ENCODE data around the gene GTPBP3.

The GTPBP3 gene

DNA sequence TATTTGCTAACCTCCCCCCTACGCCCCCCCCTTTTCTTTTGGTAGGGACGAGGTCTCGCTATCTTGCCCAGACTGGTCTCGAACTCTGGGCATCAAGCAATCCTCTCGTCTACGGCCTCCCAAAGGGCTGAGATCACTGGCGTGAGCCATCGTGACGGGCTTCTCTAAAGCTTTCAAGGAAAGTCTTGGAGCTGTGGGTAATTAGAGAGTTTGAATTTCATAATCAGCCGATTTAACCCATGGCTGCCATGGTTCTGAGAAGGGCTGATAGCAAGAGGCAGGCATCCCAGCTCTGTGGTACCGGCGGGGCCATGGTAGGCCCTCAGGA, 33.4 kb upstream of the GTPBP3 start:
- Histone ChIP-seq H3K27ac (peak overlapping the region; percentile 66), H3K36me3 (peaks cover 13% of the 10 kb centered on the region), H3K9me3 (ENCODE audit: severe bottlenecking) (no peaks in the 10 kb centered on the region), H3K27me3 (ENCODE audit: insufficient read depth, low read depth, severe bottlenecking) (no peaks in the 10 kb centered on the region), H3K4me3 (ENCODE audit: low read depth, low read length) (peak overlapping the region; percentile 28; the same call in 1 of the 2 replicates)
- TF ChIP-seq, protein P1, sequence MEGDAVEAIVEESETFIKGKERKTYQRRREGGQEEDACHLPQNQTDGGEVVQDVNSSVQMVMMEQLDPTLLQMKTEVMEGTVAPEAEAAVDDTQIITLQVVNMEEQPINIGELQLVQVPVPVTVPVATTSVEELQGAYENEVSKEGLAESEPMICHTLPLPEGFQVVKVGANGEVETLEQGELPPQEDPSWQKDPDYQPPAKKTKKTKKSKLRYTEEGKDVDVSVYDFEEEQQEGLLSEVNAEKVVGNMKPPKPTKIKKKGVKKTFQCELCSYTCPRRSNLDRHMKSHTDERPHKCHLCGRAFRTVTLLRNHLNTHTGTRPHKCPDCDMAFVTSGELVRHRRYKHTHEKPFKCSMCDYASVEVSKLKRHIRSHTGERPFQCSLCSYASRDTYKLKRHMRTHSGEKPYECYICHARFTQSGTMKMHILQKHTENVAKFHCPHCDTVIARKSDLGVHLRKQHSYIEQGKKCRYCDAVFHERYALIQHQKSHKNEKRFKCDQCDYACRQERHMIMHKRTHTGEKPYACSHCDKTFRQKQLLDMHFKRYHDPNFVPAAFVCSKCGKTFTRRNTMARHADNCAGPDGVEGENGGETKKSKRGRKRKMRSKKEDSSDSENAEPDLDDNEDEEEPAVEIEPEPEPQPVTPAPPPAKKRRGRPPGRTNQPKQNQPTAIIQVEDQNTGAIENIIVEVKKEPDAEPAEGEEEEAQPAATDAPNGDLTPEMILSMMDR (IDR thresholded peaks at IDR 0.05; ENCODE audit: low read depth, low read length), result no peak
- DNase-seq, result no peak

DNA sequence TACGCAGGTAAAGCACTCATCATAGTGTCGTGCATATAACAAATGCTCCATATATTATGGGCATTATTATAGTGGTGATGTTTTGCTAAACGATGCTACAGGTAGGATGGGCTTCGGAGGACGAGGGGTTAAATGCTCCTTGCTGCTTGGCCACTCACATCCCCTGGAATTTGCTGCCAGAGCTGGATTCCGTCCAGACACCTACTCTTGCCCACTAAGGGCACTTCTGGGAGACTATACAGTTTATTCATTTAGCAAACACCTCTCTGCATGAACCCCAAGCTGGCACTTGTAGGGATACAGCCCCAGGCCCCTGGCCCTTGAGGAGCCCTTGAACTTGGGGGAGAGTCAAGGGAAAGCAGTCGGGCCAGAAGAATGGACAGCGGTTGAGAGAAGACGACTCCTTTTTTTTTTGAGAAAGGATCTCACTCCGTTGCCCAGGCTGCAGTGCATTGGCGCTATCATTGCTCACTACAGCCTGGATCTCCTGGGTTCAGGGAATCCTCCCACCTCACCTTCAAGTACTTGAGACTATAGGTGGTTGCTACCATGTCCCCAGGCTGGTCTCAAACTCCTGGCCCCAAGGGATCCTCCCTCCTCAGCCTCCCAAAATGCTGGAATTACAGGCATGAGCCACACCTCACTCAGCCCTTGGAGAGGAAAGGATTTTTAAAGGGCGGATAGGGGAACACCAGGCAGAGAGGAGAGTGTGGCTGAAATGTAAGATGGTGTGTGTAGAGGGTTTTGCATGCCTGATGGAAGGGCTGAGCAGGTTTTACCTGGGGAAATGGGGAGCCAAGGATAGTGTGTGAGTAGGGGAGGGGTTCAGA, 32.8 kb upstream of the GTPBP3 start:
- Histone ChIP-seq H3K27me3 (ENCODE audit: insufficient read depth, low read depth, severe bottlenecking) (no peaks in the 10 kb centered on the region), H3K9me3 (ENCODE audit: severe bottlenecking) (no peaks in the 10 kb centered on the region), H3K36me3 (peaks cover 11% of the 10 kb centered on the region), H3K4me3 (ENCODE audit: low read depth, low read length) (no peak overlapping the region), H3K27ac (peak overlapping the region; percentile 42; the same call in 1 of the 2 replicates)
- TF ChIP-seq, protein P1 (IDR thresholded peaks at IDR 0.05; ENCODE audit: low read depth, low read length), result no peak
- DNase-seq, result no peak

- DNase-seq, result no peak
- H3K4me3 ChIP-seq (ENCODE audit: low read depth, low read length), result no peak overlapping the region
- H3K27me3 ChIP-seq (ENCODE audit: insufficient read depth, low read depth, severe bottlenecking), result no peaks in the 10 kb centered on the region
- H3K36me3 ChIP-seq, result peaks cover 9% of the 10 kb centered on the region
- no peaks in the 10 kb centered on the region for H3K9me3 ChIP-seq (ENCODE audit: severe bottlenecking)
- TF ChIP-seq, protein P1 (IDR thresholded peaks at IDR 0.05; ENCODE audit: low read depth, low read length), result no peak
- H3K27ac ChIP-seq, result peak overlapping the region; percentile 42; the same call in 1 of the 2 replicates
Measured at GRCh38 chr19:17305216-17305516, 32.2 kb upstream of the GTPBP3 start.

DNA sequence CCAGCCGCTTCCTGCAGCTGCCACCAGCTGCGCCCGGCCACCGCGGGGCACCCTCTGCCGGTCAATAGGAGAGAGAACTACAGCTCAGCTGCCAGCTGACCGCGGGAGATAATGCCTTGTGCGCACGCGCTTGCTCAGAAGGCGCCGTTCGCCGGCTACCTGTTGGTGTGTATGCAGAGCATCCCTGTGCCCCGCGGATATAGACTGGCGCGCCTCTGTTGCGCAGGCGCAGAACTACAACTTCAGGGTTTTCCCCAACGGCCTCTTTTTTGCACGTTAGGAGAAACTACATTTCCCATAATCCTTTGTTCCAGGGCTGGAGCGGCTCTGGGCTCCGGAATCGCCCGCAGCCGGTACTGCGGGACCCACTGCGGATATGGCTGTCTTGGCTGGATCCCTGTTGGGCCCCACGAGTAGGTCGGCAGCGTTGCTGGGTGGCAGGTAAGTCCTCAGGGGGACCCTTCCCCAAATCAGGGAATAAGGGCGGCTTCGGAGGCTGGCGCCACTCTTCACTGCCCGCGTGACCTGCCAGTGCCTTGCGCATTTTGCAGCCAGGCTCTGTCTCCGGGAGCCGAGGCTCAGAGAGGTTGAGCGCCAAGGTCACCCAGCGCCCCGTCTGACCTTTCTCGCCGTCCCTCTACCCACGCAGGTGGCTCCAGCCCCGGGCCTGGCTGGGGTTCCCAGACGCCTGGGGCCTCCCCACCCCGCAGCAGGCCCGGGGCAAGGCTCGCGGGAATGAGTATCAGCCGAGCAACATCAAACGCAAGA, 31.7 kb upstream of the GTPBP3 start, which contains the start of gene MRPL34:
MRPL34 (plus strand) TSS at position 356 of the 768 bp plus-strand sequence; CDS start at position 377, 21 bp downstream.
- Histone ChIP-seq H3K27ac (peak within 1 kb of the TSS; percentile 91), H3K36me3 (peaks cover 4% of the 10 kb centered on the region), H3K4me3 (ENCODE audit: low read depth, low read length) (peak within 1 kb of the TSS; percentile 85), H3K27me3 (ENCODE audit: insufficient read depth, low read depth, severe bottlenecking) (no peaks in the 10 kb centered on the region), H3K9me3 (ENCODE audit: severe bottlenecking) (no peaks in the 10 kb centered on the region)
- TF ChIP-seq, protein P1 (IDR thresholded peaks at IDR 0.05; ENCODE audit: low read depth, low read length), result peak; percentile 87
- DNase-seq, result peak; percentile 99

- no peak for DNase-seq
- peak overlapping the region; percentile 91 for H3K27ac ChIP-seq
- H3K36me3 ChIP-seq, result no peaks in the 10 kb centered on the region; the same call in none of the 2 replicates
- peak overlapping the region; percentile 85 for H3K4me3 ChIP-seq (ENCODE audit: low read depth, low read length)
- H3K27me3 ChIP-seq (ENCODE audit: insufficient read depth, low read depth, severe bottlenecking), result no peaks in the 10 kb centered on the region
- TF ChIP-seq, protein P1 (IDR thresholded peaks at IDR 0.05; ENCODE audit: low read depth, low read length), result no peak
- H3K9me3 ChIP-seq (ENCODE audit: severe bottlenecking), result no peaks in the 10 kb centered on the region
Measured at GRCh38 chr19:17306285-17306714, 31.1 kb upstream of the GTPBP3 start.

All from WERI-Rb-1 (cell line).